Dedifferentiated amniotic fluid mesenchymal stem cell (primary cell): Measurements from ENCODE around the gene GALNT18.

Source experiments
- DNase-seq: peaks from one replicate; pipeline ENCODE4 v3.0.0-alpha.2; 2016; ENCODE audit errors: extremely low spot score

GALNT18 gene

DNA sequence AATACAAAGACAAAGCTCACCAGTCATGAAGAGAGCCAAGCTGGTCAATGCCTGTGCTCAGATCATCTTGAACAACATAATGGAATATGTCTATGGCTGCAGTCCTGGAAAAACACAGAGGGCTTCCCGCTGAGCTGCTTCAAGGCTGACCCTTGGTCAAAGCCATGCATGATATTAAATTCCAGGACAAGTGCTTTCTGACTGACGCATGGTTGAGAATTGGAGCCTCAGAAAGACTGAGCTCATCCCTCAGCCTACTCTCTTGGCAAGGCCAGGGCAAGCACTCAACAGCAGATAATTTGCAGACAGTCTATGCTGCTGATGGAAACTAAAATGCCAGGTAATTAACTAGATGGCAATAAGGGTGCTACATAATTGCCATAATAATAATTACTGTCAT is 89.2 kb downstream of the GALNT18 start:
- DNase-seq, result no peak

DNA sequence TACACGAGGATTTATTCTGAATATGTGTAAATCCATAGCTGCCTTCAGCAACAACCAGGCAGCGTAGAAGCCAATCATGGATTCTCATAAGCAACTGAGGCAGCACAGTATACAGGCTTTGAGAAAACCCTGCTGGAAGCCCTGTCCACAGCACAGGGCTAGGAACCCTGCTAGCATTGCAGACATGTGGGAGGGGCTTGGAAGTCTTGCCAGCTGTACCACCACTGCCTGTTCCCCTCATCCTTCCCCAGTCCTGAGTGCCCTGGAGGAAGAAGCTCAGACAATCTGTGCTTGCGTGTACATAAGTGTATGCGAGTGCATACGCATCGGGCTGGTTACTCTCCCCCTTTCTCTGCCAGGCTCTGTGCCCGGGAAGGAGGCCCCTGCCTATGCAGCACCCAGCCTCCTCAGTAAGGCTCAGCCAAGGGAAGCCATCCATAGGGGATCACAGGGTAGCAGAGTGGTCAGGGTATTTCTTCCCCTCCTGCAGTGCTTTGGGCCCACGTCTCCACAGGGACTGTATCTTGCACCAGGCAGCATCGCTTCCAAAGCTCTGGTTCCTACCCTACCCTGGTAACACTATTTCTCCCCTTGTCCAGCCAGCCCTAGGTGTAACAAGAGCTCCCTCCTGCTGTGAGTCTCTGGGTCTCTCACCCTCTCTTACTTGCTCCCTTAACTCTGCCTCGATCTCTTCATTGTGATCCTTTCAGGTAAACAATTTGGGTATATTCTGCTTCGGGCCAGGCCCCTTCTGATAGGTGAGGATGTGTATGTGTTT is 90.5 kb downstream of the GALNT18 start:
- no peak for DNase-seq

DNA sequence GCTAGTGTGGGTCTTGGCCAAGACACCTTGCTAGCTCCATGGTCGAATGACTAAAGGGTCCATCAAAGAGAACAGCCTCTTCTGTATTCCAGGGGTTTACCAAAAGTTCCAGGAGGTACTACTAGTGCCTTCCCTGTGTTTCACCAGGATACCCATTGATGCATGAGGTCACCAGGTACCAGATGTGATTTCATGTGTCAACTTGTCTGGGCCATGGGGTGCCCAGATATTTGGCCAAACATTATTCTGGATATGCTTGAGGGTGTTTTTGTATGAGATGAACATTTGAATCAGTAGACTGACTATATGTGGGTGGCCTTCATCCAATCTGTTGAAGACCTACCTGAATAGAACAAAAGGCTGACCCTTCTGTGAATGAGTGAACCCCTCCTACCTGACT is 92.8 kb downstream of the GALNT18 start:
- DNase-seq, result no peak

DNA sequence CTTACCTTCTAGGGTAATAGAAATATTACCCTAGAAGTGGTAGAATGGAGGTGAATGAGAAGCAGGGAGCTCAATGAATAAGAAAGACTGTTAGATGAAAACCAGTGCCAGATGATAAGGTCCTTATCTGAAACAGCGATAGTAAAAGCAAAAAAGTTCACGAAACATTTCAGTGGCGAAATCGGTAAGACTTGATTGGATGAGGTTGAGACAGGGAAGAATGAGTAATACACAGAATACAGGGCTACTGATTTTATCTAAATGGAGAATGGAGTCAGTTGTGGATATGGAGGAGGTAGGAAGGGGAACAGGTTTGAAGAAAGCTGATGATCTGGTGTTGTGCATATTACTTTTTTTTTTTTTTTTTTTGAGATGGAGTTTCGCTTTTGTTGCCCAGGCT is 96.5 kb downstream of the GALNT18 start:
- DNase-seq, result no peak

DNA sequence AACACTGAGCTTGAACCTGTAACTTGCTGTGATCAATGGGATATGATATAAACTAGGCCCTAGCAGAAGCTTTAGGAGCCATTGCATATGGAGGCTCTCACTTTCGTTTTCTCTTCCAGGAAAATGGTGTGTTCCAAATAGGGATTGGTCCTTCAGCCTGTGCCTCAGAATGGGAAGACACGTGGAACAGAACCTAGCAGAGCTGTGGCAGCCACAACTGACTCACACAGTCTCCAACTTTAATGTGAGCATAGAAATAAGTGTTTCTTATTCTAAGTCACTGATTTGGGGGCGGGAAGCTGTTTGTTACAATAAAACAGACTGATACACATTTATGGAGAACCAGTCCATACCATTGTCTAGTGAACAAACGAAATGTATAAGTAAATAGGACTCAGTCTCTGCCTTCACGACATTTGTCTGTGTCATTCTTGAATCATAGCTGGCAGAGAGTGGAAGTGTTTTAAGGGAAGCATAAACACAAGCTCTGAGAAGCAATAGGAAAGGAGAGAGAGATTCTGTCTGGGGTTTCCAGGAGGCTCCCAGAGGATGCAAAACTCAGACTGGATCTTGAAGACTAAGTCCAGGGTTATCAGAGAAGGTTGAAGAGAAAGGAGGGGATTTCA is 97.3 kb downstream of the GALNT18 start:
- no peak for DNase-seq

DNA sequence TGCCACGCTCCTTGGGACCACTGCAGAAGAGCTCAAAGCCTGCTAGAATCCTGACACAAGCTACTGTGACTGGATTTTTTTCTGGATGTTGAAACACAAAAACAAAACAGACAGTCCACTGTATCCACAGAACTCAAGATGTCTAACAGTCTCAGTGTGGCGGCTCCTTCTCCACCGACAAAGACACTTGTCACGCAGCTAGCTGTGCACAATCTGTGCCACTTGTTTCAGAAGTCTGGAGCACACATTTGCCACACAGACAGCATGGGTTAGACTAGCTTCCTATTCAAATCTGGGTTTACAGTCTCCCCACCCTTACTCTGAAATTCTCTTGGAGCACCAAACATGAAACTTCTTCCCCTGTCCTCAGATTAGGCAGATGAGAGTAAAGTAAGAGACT is 99.2 kb downstream of the GALNT18 start:
- no peak for DNase-seq

DNA sequence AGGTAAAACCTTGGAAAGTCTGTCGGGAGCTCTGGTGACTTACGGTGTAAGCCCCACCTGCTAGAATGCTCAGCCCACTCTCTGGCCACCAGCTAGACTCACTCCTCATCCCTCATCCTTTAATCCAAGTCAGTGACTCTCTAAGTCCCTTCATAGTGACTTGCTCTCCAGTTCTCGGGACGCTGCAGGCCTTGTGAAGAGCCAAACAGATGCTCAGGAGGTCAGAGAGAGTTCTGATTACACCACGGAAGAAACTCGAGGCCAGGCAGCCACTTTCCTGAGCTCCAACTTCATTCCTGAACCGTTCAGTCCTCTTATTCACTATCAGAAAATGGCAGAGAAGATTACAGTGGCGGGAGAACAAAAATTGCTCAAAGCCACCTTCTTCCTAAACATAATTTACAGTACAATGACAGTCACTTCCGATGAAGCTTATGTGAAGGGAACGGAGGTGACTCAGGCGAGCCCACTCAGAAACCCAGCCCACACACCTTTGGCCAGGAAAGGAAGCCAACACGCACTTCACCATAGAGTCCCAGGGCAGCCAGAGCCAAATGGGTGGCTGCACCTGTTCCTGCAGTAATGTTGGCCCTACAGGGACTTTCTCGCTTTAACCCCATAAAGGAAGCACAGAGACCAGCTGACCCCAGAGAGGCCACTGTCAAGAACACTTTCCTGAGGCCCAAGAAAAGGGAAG is 100.4 kb downstream of the GALNT18 start:
- no peak for DNase-seq

DNA sequence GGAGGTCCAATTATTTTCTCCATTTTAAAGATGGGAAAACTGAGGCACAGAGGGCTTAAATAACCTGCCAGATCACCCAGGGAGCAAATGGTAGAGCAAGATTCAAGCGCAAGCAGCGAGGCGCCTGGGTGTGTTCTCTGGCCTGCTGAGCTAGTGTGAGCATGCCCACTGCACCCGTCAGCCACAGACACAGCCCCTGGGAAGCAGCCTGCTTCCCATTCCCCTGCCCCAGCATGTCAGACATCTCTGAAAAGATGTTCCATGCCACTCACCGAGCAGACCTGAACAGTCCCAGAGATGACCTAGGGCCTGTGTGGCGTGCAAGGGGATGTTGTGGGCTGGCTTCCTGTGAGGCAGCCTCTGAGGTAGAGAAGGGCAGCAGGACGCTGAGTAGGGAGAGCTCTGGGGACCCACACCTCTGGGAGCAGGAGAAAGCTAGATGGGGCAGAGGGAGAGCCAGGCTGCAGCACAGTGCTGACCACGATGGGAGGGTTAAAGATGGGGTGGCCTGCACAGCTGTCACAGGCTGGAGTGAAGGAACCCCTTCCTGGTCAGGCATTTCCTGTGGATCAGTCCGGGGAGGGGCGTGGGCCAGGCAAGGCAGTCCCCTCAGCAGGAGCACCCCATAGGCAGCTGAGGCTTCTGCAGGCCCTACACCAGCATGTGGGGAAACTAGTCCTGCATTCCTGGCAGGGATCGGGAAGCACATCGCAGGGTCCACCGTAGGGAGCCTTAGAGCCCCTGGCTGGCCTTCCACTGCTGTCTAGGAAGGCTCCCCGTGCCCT is 101.4 kb downstream of the GALNT18 start:
- DNase-seq, result no peak

DNA sequence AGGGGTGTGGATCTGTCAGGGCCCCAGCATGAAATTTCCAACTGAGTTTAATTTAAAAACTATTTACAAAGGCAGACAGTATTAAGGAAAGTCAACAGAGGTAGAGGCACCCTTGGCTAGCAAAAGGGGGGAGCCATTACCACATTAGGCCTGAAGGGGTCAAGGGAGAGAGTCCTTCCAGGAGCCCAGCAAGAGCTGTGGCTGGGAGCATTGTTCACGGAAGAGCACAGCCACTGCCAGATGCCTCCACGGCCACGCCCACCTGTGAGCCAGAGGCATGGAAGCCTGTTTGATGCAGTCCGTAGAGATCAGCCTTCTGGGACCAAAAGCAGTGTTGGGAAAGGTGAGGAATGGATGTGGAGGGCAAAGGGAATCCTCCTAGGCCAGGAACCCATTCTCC is 102.6 kb downstream of the GALNT18 start:
- no peak for DNase-seq

DNA sequence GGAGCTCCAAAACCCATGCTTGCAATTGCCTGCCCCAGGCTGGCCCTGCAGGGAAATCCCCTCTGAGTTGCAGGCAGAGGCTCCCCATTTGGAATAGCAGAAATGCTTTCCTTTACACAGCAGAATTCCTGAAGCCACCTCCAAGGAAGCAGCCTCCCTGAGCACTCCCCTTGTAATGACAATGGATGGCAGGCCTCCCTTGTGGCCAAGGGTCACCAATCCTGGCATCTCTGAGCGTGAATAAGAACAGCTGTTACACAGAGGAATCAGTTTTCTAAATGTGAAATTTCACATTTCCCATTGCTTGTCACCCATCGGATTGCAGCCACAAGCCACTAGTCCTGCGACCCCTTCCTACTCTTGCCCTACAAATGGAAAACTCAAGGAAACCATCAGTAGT is 107.6 kb downstream of the GALNT18 start:
- DNase-seq, result no peak

DNA sequence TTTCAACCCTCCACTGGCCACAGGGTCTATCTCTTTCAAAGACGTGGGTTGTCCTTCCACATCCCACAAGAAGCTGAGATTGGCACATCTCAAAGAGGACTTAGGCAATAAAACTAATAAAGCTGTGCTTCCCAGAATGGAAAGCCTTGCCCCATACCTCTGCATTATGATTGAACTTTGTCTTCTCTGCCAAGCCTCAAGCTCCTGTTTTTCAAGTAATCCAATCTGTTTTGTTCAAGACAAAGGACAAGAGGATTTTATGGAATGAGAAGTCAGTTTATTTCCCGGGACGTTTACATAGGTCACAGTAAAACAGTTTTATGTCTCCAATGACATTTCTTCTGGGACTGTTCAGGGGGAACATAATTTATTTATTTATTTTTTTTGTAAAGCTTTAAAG is 108.4 kb downstream of the GALNT18 start:
- DNase-seq, result no peak

DNA sequence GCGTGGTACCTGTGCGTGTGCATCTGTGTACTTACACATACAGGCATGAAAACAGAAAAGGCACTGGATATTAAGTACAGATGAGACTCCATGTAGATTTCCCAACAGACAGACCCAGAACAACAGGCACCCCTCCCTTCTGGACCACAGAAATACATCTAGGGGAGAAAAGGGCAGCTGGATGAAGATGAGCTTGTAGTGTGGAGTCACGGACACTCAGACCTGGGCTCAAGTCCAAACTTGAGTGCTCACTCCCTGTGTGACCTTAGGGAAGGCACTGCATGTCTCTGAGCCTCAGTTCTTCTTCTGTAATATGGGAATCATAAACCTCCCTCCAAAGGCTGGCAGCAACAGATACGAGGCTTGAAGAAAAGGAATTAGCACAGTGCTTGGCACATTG is 108.9 kb downstream of the GALNT18 start:
- no peak for DNase-seq

DNA sequence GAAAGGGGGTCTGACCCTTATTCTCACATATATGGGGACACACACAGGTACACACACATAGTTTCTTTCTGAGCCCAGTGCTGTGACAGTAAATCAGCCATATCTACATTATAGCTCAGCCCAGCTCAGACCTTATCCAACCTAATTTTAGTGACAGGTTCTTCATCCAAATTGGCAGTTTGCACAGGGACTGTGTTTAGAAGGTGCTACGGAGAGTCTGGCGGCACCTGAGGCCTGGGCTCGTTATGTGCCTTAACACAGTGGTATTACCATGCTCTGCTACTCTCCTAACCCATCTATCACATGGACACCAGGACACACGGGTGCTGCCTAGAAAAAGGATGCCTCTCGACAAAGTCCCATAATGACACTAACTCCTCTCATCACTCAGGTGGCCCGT is 109.3 kb downstream of the GALNT18 start:
- no peak for DNase-seq

DNA sequence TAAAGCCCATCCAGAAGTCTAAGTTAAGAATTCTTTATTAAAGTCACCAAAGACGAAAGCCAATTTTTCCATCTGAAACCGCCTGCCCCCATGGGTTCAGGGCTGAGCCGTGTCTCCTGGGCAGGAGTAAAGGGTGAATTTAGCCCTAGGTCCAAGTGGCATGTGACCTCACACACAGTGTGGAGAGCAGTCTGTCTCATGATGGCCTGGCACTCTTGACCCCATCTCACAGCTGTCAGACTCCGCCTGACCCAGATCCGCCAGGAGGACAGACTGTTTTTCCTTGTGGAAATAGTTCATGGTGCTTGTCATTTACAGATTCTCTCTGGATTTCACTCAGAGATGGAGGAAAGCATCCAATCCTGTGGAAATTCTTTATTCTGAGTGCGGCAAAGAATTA is 109.7 kb downstream of the GALNT18 start:
- DNase-seq, result no peak

DNA sequence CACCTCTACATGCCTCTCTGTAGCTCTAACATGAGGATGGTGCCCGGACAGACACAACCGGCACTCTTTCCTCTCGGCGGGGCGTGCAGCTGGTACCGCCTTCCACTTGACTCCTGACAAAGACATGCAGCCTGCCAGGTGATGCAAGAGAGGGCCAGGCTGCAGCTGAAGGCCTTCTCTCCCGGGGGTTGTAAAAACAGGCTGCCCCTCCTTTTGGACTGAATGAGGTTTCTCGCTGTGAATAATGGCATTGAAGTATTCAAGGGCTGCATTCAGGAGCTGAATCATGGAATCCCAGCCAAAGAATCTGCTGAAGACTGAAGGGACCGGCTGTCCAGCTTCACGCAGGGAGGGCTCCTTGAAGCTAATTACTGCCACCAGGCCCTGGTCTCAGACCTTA is 110.9 kb downstream of the GALNT18 start:
- no peak for DNase-seq

DNA sequence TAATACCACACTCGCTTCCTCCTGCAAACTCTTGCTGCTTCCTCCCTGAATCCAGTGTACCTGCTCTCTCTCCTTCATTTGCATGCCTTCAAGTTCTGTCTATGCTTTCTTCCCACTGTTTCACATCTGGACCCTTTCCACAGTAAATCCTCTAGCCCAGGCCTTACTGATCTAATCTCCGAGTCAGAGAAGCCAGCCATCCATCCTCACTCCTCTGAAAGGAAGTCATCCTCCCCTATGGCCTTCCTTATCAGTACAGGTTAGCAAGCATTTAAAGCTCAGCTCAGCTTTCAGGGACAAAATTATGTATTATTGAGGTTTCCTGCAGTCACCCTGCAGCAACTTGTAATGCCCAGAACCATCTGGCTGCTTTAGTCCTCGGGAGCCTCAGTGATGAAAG is 116.1 kb downstream of the GALNT18 start:
- DNase-seq, result no peak

DNA sequence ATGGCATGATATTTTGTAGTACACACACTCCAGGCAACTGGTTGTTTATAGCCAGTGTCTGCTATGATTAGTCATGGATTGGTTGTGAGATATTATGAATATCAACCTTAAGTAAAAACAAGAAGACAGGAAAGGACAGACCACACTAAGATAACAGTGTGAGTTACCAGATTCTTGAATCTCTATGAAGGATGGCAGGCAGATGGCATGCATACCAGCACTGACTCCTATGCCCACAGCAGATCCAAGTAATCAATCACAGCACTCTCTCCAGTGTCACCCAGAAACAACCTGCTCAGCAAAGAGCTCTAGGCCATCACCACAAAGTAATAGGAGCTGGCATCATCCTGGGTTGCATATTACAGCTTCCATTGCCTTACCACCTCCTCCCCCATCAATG is 116.6 kb downstream of the GALNT18 start:
- no peak for DNase-seq

DNA sequence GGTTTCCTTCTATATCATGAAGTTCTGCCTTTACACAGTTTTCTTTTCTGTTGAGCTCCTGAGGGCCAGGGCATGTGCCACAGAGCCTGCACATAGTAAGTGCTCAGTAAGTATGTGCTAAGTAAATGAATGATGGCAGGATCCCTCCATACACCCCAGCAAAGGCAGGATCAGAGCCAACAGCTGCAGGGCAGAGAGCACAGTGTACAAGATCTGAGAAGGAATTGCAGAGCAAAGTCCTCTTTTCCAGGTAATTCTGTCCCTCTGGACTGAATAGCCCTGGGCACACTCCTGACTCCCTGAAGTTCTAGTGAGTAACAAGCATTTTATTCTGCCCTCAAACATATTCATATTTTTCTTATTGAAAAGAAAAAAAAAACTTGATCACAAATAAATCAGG is 117.7 kb downstream of the GALNT18 start:
- no peak for DNase-seq

DNA sequence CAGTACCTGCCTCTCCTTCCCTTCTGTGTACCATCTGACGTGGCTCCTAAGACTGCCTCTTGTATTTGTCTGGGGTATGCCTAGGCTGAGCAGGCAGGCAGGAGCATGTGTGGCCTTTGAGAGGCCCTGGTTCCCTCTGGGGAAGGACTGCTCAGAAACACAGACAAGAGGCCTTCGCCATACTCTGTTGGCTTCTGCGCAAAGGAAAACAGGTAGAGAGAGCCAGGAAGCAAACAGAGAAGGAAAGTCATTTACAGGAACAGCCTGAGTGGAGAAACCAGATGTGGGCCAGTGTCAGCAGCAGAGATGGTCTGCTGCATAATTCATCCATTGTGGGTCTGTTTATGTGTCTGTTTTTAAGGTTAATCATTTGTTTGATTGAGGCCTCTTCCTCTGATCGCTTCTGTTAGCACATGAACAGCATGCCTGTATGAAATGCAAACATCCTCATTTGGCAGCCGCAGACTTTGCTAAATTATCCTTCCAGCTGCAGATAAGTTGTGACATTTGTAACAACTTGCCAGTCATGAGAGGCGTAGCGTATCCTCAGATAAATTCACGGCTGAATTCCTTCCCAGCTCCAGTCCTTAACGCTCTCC is 119.4 kb downstream of the GALNT18 start:
- no peak for DNase-seq

DNA sequence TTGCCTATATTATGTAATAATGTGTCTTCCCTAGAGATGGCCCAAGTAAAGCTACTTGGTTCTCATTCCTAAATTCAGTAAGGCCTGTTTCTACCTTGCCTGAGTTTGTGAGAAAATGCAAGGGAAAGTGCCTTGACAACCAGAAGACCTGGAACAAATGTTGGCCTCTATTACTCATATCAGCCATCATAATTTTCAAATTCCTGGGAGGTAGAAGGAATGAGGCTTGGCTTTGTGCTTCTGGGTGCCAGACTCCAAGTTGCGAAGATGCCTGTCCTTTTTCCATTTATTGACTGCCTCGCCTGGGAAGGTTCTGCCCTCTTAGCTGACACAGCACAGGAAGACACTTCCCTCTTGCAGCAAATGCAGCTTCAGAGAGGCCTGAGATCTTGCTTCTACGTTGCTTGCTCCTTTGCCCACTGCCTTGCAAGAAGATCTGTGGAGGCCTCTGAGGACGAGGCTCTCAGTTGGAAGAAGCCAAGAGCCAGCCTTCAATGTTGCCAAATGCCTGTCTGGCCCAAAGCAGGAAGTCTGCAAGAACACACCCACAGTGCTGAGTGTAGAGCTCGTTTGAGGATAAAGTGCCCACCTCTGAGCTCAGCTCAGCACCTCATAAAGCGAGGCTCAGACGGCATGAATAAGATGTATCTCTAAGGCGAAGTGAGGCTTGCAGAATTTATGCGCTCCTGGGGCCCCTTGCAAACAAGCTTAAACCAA is 120.1 kb downstream of the GALNT18 start:
- no peak for DNase-seq

DNA sequence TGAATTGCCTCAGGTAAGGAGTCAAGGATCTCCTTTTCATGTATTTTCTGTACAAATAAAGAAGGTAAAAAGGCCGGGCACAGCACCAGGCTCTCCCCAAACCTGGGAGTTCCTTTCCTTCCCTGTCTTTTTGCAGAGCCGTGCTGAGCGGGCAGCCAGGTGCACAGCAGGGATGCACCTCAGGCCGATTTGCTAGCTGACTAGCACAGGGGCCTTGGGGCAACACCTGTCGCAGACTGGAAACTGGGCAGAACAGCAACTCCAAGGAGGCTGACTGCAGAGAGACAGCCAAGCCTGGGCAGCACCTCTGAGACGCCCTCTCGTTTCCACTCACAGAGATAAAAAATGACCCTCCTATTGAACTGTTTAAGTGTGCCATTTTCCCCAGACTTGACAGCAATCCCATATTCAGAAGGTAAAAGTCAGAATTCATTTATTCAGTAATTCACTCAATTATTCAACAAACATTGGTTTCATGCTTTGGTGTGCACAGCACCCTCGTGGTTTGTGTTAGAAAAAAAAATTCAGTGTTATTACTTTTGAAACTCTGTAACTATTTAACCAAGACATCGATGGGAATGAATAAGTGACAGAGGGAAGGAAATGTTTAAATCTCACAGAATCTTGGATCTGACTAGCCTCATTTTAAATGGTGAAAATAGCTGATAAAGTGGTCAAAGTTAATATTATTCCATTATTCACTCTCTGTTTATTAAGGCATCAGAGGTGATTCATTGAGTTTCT is 120.9 kb downstream of the GALNT18 start:
- DNase-seq, result no peak
